ENCODE measurements around the gene MCUR1.
"Not testable (repeated sequence)": the region's sequence is repeated elsewhere in the genome, so short reads cannot be mapped to it uniquely, and the experiment has no call there.

Gene MCUR1

GRCh38 chr6:13775466-13775865, 38.9 kb downstream of the MCUR1 start:
- DNase-seq, result not testable (repeated sequence)

- not testable (repeated sequence) for DNase-seq
Observed at GRCh38 chr6:13772358-13773030, 41.9 kb downstream of the MCUR1 start.

- peak; percentile 58 for DNase-seq
Observed at GRCh38 chr6:13769655-13770053, 44.7 kb downstream of the MCUR1 start.

GRCh38 chr6:13769034-13769654, 45.2 kb downstream of the MCUR1 start:
- DNase-seq, result peak; percentile 13

- DNase-seq, result peak; percentile 25
Observed at GRCh38 chr6:13767121-13767808, 47.1 kb downstream of the MCUR1 start.

GRCh38 chr6:13766201-13766634, 48.1 kb downstream of the MCUR1 start:
- DNase-seq, result no peak

- no peak for DNase-seq
Observed at GRCh38 chr6:13765570-13765969, 48.8 kb downstream of the MCUR1 start.

GRCh38 chr6:13764996-13765395, 49.4 kb downstream of the MCUR1 start:
- no peak for DNase-seq

- peak; percentile 56 for DNase-seq
Observed at GRCh38 chr6:13763740-13764381, 50.5 kb downstream of the MCUR1 start.

GRCh38 chr6:13762611-13763441, 51.5 kb downstream of the MCUR1 start:
- peak; percentile 35 for DNase-seq

GRCh38 chr6:13761361-13762036, 52.9 kb downstream of the MCUR1 start:
- DNase-seq, result no peak

GRCh38 chr6:13760307-13761304, 53.8 kb downstream of the MCUR1 start:
- DNase-seq, result no peak

GRCh38 chr6:13759025-13759424, 55.3 kb downstream of the MCUR1 start:
- no peak for DNase-seq

GRCh38 chr6:13754644-13755043, 59.7 kb downstream of the MCUR1 start:
- DNase-seq, result no peak

- DNase-seq, result no peak
Observed at GRCh38 chr6:13743736-13744127, 70.6 kb downstream of the MCUR1 start.

- no peak for DNase-seq
Observed at GRCh38 chr6:13742961-13743735, 71.2 kb downstream of the MCUR1 start.

GRCh38 chr6:13741365-13741764, 73.0 kb downstream of the MCUR1 start:
- DNase-seq, result no peak

Measured in activated CD4-positive, alpha-beta T cell treated with anti-CD3 and anti-CD28 coated beads for 48 hours (primary cell).